HG02938 (cell line): ENCODE results near the gene CSH2.
A peak's percentile ranks its signal among the peaks of the same experiment; 100 is the strongest.
"Not testable (repeated sequence)": the region's sequence is repeated elsewhere in the genome, so short reads cannot be mapped to it uniquely, and the experiment has no call there.

Source experiments
- ATAC-seq: cut with Tn5 transposase; IDR thresholded peaks from one replicate; pipeline ENCODE4 v1.9.1; 2021; ENCODE audit warnings: mild to moderate bottlenecking, moderate library complexity; ENCODE audit not compliant: unreplicated experiment

CSH2 gene

GRCh38 chr17:63873577-63873976 lies at the start of gene CSH2:
Gene CSH2 (minus strand): TSS chr17:63873677. CDS start chr17:63873614, 63 bp downstream.
- ATAC-seq = not testable (repeated sequence)

- ATAC-seq = not testable (repeated sequence)
Observed at GRCh38 chr17:63922402-63922801, 48.9 kb upstream of the CSH2 start.

- not testable (repeated sequence) for ATAC-seq
Observed at GRCh38 chr17:63920779-63921178, 47.3 kb upstream of the CSH2 start.

DNA sequence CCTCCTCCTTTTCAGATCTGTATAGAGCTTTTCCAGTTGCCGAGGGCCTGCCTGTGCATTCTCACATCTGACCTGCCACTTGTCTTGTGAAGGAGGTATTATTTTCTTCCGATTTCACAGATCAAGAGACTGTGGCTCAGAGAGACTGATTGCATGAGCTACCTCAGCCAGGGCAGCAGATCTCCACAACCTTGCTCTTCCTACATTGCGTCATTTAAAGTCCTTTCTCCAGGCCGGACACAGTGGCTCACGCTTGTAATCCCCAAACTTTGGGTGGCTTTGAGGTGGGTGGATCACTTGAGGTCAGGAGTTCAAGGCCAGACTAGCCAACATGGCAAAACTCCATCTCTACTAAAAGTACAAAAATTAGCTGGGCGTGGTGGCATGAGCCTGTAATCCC lies 46.6 kb upstream of the CSH2 start:
- ATAC-seq = not testable (repeated sequence)

GRCh38 chr17:63919311-63919723 lies 45.8 kb upstream of the CSH2 start:
- ATAC-seq = peak; percentile 71

- ATAC-seq = not testable (repeated sequence)
Observed at GRCh38 chr17:63918789-63919305, 45.4 kb upstream of the CSH2 start, which contains the start of gene GH1. Gene GH1 (minus strand): TSS chr17:63918839. CDS start chr17:63918776, 63 bp downstream.

DNA sequence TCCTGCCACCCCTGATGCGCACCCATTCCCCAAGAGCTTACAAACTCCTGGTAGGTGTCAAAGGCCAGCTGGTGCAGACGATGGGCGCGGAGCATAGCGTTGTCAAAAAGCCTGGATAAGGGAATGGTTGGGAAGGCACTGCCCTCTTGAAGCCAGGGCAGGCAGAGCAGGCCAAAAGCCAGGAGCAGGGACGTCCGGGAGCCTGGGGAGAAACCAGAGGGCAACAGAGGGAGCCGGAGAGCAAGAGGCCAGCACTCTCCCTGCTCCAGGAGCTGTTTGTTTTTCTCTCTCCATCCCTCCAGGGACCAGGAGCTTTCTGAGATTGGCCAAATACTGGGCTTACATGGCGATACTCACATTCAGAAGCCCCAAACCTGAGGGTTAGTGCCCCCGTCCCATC lies 44.8 kb upstream of the CSH2 start:
- ATAC-seq = no peak

GRCh38 chr17:63917646-63918045 lies 44.2 kb upstream of the CSH2 start:
- ATAC-seq = no peak

DNA sequence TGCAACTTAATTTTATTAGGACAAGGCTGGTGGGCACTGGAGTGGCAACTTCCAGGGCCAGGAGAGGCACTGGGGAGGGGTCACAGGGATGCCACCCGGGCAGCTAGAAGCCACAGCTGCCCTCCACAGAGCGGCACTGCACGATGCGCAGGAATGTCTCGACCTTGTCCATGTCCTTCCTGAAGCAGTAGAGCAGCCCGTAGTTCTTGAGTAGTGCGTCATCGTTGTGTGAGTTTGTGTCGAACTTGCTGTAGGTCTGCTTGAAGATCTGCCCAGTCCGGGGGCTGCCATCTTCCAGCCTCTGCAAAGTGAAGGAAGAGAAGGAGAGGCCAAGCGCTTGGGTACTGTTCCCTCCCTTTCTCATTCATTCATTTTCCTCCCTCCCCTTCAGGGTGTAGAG lies 43.7 kb upstream of the CSH2 start:
- not testable (repeated sequence) for ATAC-seq

- ATAC-seq = no peak
Observed at GRCh38 chr17:63916566-63917185, 43.2 kb upstream of the CSH2 start.

DNA sequence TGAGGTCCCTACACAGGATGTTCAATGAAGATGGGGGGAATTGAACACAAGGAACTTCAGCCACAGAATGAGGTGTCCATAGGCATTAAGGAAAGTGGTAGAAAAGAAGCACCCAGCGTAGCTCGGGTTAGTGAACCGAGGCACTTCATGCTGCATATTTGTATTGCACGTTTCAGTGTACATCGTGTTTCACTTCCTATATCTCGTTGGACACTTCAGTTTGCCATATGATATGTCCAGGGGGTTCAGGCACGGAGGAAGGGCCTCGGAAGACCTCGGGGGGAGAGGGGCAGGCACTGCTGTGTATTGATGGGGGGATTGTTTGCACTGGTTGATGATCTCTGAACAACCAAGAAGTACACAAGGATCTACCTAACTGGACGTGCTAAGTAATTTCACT lies 42.3 kb upstream of the CSH2 start:
- ATAC-seq = not testable (repeated sequence)

GRCh38 chr17:63914471-63914870 lies 41.0 kb upstream of the CSH2 start:
- ATAC-seq = no peak

DNA sequence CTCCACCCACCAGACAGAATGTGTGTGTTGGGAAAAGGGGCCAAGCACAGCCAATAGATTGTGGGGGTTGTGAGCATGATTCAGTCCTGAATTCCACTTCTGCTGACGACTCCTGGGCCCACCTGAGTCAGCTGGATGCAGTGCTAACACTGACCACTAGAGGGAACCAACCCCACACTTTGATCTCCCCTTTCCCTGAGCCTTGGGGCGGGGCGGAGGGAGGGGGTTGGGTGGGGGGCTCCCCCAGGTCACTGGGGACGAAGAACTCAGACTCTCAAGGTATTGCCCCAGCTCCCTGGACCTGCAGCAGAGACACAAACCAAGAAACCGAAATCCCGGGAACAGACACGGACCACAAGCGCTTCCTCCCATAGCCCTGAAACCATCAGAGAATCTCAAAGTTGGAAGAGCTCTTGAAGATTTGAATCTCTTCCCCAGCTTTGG lies 38.2 kb upstream of the CSH2 start:
- ATAC-seq = no peak

GRCh38 chr17:63911041-63911635 lies 37.7 kb upstream of the CSH2 start, which contains the start of gene CSHL1:
Gene CSHL1 (minus strand): TSS chr17:63911258. CDS start chr17:63911196, 62 bp downstream.
- ATAC-seq = no peak

DNA sequence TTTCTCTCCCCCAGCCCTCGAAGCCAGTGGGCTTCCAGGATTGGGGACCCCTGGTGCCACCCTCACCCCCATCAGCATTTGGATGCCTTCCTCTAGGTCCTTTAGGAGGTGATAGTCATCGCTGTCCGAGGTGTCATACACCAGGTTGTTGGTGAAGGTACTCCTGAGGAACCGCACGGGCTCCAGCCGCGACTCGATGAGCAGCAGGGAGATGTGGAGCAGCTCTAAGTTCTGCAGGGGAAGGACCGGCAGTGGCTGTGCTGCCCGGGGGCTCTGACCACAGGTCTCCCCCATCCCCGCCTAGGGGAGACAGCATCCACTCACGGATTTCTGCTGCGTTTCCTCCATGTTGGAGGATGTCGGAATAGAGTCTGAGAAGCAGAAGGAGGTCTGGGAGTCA lies 36.6 kb upstream of the CSH2 start:
- no peak for ATAC-seq

- ATAC-seq = not testable (repeated sequence)
Observed at GRCh38 chr17:63909586-63909985, 36.1 kb upstream of the CSH2 start.

- ATAC-seq = not testable (repeated sequence)
Observed at GRCh38 chr17:63907161-63907778, 33.8 kb upstream of the CSH2 start.

DNA sequence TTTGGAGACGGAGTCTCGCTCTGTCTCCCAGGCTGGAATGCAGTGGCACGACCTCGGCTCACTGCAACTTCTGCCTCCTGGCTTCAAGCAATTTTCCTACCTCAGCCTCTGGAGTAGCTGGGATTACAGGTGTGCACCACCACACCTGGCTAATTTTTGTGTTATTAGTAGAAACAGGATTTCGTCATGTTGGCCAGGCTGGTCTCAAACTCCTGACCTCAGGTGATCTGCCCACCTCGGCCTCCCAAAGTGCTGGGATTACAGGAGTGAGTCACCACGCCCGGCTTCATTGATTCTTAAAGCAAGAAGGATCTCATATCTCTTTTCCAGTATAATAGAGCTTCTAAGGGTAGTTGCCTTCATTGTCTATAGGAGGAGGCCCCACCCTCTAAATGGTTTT lies 31.3 kb upstream of the CSH2 start:
- not testable (repeated sequence) for ATAC-seq

GRCh38 chr17:63903787-63904201 lies 30.3 kb upstream of the CSH2 start:
- ATAC-seq = not testable (repeated sequence)

DNA sequence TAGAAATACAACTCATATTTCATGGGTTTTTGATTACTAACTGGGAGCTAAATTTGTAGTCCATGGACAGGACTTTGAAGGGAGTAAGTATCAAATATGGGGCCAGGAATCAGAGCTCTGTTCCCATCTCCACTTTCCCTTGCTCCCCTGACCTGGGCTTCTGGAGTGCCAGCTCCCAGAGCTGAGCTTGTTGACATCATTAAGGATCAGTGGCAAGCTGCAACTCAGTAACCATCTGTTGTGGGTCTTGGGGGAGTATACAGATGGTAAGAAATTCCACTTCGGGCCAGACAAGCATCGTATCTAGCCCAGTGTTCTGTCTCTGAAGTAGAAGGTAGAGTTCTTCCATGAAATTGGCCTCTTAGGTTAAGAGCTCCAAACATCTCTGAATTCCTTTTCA lies 28.5 kb upstream of the CSH2 start:
- ATAC-seq = not testable (repeated sequence)

DNA sequence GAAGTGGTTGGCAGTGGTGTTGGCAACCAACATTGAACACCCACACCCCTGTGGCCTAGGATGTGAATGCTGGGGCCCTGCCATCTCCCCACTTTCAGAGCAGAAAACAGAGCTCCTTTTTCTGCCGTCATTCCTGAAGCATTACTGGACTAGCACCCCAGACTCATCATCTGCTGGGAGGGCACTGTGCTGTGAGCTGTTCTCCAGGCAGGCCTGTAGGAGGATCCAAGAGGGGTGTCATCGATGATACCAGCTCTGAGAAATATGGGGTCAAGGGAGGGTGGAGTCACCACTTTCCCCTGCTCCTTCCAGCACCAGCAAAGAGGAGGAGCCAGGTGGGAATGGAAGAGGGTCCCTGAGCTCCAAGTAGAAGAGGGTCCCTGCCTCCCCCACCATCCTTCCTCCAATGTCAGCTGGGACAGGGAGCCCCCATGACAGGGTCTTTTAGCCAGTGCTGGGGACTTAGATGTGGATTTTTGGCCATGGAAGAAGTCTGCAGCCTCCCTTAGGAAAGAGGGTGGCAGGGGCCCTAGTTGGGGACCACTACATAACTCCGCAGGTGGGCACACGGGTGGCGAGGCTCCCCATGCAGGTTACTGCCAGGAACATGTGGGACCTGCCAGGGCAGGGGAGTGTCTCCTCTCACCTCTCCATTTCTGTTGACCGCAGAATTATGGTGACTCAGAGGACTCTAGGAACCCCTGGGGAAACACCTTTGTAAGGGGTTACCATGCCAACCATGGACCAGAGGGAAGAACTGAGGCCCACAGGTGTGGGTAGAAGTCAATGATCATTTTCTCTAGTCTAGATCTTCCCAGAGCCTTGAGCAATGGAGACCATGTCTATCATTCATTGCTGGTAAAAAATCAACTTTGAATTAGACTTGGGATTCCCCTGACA lies 25.7 kb upstream of the CSH2 start:
- ATAC-seq = not testable (repeated sequence)
